Panc1 (cell line): Measurements from ENCODE around the gene ADAM10. TPM values are rescaled to one million over a fixed set of nuclear protein-coding genes. Genes with fewer than 3 reads are reported as not detected.
"Not testable (repeated sequence)": the region's sequence is repeated elsewhere in the genome, so short reads cannot be mapped to it uniquely, and the experiment has no call there.

Experiments used
- ATAC-seq: fragments of 200-7000 bp; cut with Tn5 transposase; 2 replicates; pipeline ENCODE4 v1.9.1; 2020; ENCODE audit warnings: mild to moderate bottlenecking, moderate library complexity
- BruUV-seq: library from RNA; stranded (reverse); fragments of 400-500 nt; replicated peaks from 2 replicates; lab custom pipeline; 2021; lab: Mats Ljungman, UMichigan
- CTCF ChIA-PET: fragments of 300-600 bp; sonication (Branson Sonifier 250); formaldehyde crosslinking; loops from one replicate; lab custom pipeline; 2022; ENCODE audit warnings: antibody characterized with exemption; lab: Charles Lee
- POLR2A ChIA-PET: fragments of 300-600 bp; sonication (Branson Sonifier 250); formaldehyde crosslinking; loops from one replicate; lab custom pipeline; 2022; ENCODE audit warnings: antibody characterized with exemption; lab: Charles Lee
- DNase-seq: peaks from one replicate; pipeline ENCODE4 v3.0.0-alpha.2; 2010; ENCODE audit warnings: low read depth, low spot score
- H3K27ac ChIP-seq: 2 replicates; pipeline ENCODE4 v1.5.1; 2011; ENCODE audit warnings: mild to moderate bottlenecking, low read length, inconsistent platforms
- H3K27me3 ChIP-seq: fragments of 200-500 bp; sonication (Bioruptor generic); 2 replicates; pipeline ENCODE4 v1.6.0; 2014; ENCODE audit warnings: low read length, inconsistent platforms; ENCODE audit not compliant: control insufficient read depth, insufficient read depth
- H3K36me3 ChIP-seq: fragments of 200-500 bp; sonication (Bioruptor generic); 2 replicates; pipeline ENCODE4 v1.5.1; 2014; ENCODE audit warnings: inconsistent platforms, mild to moderate bottlenecking, low read length, moderate library complexity; ENCODE audit not compliant: control insufficient read depth, insufficient read depth
- H3K4me1 ChIP-seq: 2 replicates; pipeline ENCODE4 v1.5.1; 2011; ENCODE audit warnings: inconsistent platforms, mild to moderate bottlenecking, low read length, moderate library complexity; ENCODE audit not compliant: control insufficient read depth, insufficient read depth
- H3K4me3 ChIP-seq, 2 experiments: 2 replicates each; pipeline ENCODE4 v1.5.1; 2011 to 2012; ENCODE audit warnings: low read depth in 2 of 2, low read length in 2 of 2, mild to moderate bottlenecking in 2 of 2, inconsistent platforms in 1 of 2, moderate library complexity in 1 of 2
- H3K9me3 ChIP-seq: fragments of 200-500 bp; sonication (Bioruptor generic); 2 replicates; pipeline ENCODE4 v1.5.1; 2014; ENCODE audit warnings: low read depth, mild to moderate bottlenecking, inconsistent platforms, low read length, moderate library complexity; ENCODE audit not compliant: control insufficient read depth, insufficient read depth
- CTCF ChIP-seq: fragments of 450-650 bp; IDR thresholded peaks from 2 replicates; pipeline ENCODE4 v1.5.1; 2017; ENCODE audit warnings: mild to moderate bottlenecking
- POLR2AphosphoS5 ChIP-seq: IDR thresholded peaks from 2 replicates; pipeline ENCODE4 v1.6.1; 2012; ENCODE audit warnings: mild to moderate bottlenecking, low read depth, low read length, moderate library complexity
- REST ChIP-seq, 2 experiments: IDR thresholded peaks; 2 replicates each; pipeline ENCODE4 v1.6.1; 2011 to 2012; ENCODE audit warnings: low read depth in 2 of 2, control low read depth in 1 of 2, low read length in 1 of 2, mild to moderate bottlenecking in 1 of 2, moderate library complexity in 1 of 2; ENCODE audit not compliant: insufficient read depth in 1 of 2
- SIN3A ChIP-seq: IDR thresholded peaks from 2 replicates; pipeline ENCODE4 v1.6.1; 2012; ENCODE audit warnings: low read depth, mild to moderate bottlenecking, low read length, moderate library complexity, borderline replicate concordance; ENCODE audit not compliant: insufficient read depth
- TCF7L2 ChIP-seq: IDR thresholded peaks from 2 replicates; pipeline ENCODE4 v1.6.1; 2011; ENCODE audit warnings: mild to moderate bottlenecking, low read depth, low read length, inconsistent platforms
- in situ Hi-C: cut with HindIII; loops from 2 replicates; pipeline ENCODE4 v1.10.0; 2016; ENCODE audit warnings: low sequenced_read_pairs, low pct_unique_long_range_greater_than_20kb
- intact Hi-C: fragments of 100-400 bp; cut with micrococcal nuclease; formaldehyde crosslinking; loops from one replicate; pipeline ENCODE4 v1.10.0; 2022; ENCODE audit not compliant: unreplicated experiment
- total RNA-seq: library from RNA; stranded (reverse); gene quantifications from one replicate; pipeline ENCODE4 v1.2.1, GENCODE V29; 2021; ENCODE audit not compliant: unreplicated experiment

The ADAM10 gene
- total RNA-seq, 1 experiment from 2014 or later: 176 TPM

GRCh38 chr15:58770519-58770856 is 21.0 kb upstream of the ADAM10 start:
- POLR2A ChIA-PET: interaction anchor here (0.5 to 1.5 kb wide), 4 partner anchors 21 to 477 kb away, joined by 3 to 17 read pairs (median 3); partner anchors contain the start of gene ADAM10
- CTCF ChIA-PET: interaction anchor here (0.5 to 0.9 kb wide), 4 partner anchors 9 to 452 kb away, joined by 3 to 12 read pairs (median 5); no protein-coding TSS in a partner anchor
- H3K9me3 ChIP-seq: no peaks in the 10 kb centered on the region
- peaks cover 18% of the 10 kb centered on the region for H3K4me1 ChIP-seq
- BruUV-seq: no TSS peak
- H3K27ac ChIP-seq: peak overlapping the region; percentile 91
- H3K36me3 ChIP-seq: no peaks in the 10 kb centered on the region; the same call in 1 of the 2 replicates
- no peak for TF ChIP-seq POLR2AphosphoS5
- no peak for TF ChIP-seq REST (IDR thresholded peaks at IDR 0.05; ENCODE audit: insufficient read depth in 1 of 2, low read depth in 2 of 2, low read length in 1 of 2)
- no peak for TF ChIP-seq CTCF
- no peak for TF ChIP-seq SIN3A
- no peak for TF ChIP-seq TCF7L2
- in situ Hi-C loops: no loop called here
- H3K4me3 ChIP-seq: peak overlapping the region; percentile 90 to 93
- intact Hi-C loops: loop anchor here (5.0 kb wide), 1 partner anchor 162 kb away; the partner anchor contains the start of gene SLTM
- ATAC-seq: peak; percentile 4; the same call in 1 of the 2 replicates
- no peak for DNase-seq
- H3K27me3 ChIP-seq: no peaks in the 10 kb centered on the region

- in situ Hi-C loops, ATAC-seq, DNase-seq, intact Hi-C loops, BruUV-seq, H3K9me3 ChIP-seq, H3K27me3 ChIP-seq, POLR2A ChIA-PET, H3K27ac ChIP-seq, H3K36me3 ChIP-seq, CTCF ChIA-PET, H3K4me3 ChIP-seq: not testable (repeated sequence)
- peaks cover 18% of the 10 kb centered on the region for H3K4me1 ChIP-seq
Measured at GRCh38 chr15:58768601-58769004, 19.1 kb upstream of the ADAM10 start.

- POLR2A ChIA-PET: interaction anchor here (0.6 kb wide), 1 partner anchor 16 kb away, joined by 11 read pairs; no protein-coding TSS in a partner anchor
- H3K9me3 ChIP-seq: no peaks in the 10 kb centered on the region; the same call in 1 of the 2 replicates
- no peaks in the 10 kb centered on the region for H3K27me3 ChIP-seq
- H3K27ac ChIP-seq: no peak overlapping the region
- H3K4me3 ChIP-seq: no peak overlapping the region
- intact Hi-C loops: no loop called here
- H3K4me1 ChIP-seq: peaks cover 5% of the 10 kb centered on the region
- ATAC-seq (no peak), DNase-seq (no peak)
- TF ChIP-seq REST (IDR thresholded peaks at IDR 0.05; ENCODE audit: insufficient read depth in 1 of 2, low read depth in 2 of 2, low read length in 1 of 2) (no peak), TCF7L2 (no peak), POLR2AphosphoS5 (no peak), CTCF (no peak), SIN3A (no peak)
- CTCF ChIA-PET: no interaction called here
- in situ Hi-C loops: no loop called here
- H3K36me3 ChIP-seq: no peaks in the 10 kb centered on the region; the same call in 1 of the 2 replicates
- BruUV-seq: no TSS peak
Measured at GRCh38 chr15:58766290-58766689, 16.8 kb upstream of the ADAM10 start.
